Neural progenitor cell (in vitro differentiated cells): ENCODE results near the gene BTBD10. TPM values are rescaled to one million over a fixed set of nuclear protein-coding genes. Genes with fewer than 3 reads are reported as not detected.

Source experiments
- DNase-seq: peaks from one replicate; pipeline ENCODE4 v3.0.0-alpha.2; 2016; ENCODE audit warnings: low spot score
- H2AFZ ChIP-seq: fragments of 200-600 bp; sonication (generic); replicated peaks from 2 replicates; pipeline ENCODE4 v1.6.1; 2016; ENCODE audit warnings: antibody characterized with exemption
- H3F3A ChIP-seq: fragments of 200-600 bp; sonication (generic); 2 replicates; pipeline ENCODE4 v1.6.1; 2016; ENCODE audit warnings: antibody characterized with exemption, low read depth
- H3K27ac ChIP-seq: fragments of 200-600 bp; sonication (generic); 2 replicates; pipeline ENCODE4 v1.5.1; 2016; ENCODE audit warnings: mild to moderate bottlenecking
- H3K27me3 ChIP-seq: fragments of 200-600 bp; sonication (generic); 2 replicates; pipeline ENCODE4 v1.6.1; 2016; ENCODE audit warnings: mild to moderate bottlenecking, moderate library complexity
- H3K36me3 ChIP-seq: fragments of 200-600 bp; sonication (generic); 2 replicates; pipeline ENCODE4 v1.5.1; 2016
- H3K4me1 ChIP-seq: fragments of 200-600 bp; sonication (generic); 2 replicates; pipeline ENCODE4 v1.6.1; 2016; ENCODE audit warnings: mixed run types
- H3K4me2 ChIP-seq: fragments of 200-600 bp; sonication (generic); 2 replicates; pipeline ENCODE4 v1.6.1; 2016
- H3K4me3 ChIP-seq: fragments of 200-600 bp; sonication (generic); 2 replicates; pipeline ENCODE4 v1.5.1; 2016
- H3K79me2 ChIP-seq: fragments of 200-600 bp; sonication (generic); 2 replicates; pipeline ENCODE4 v1.6.1; 2016; ENCODE audit warnings: low read depth
- H3K9ac ChIP-seq: fragments of 200-600 bp; sonication (generic); 2 replicates; pipeline ENCODE4 v1.6.1; 2016
- H3K9me3 ChIP-seq: fragments of 200-600 bp; sonication (generic); 2 replicates; pipeline ENCODE4 v1.5.1; 2016; ENCODE audit warnings: low read depth
- H4K20me1 ChIP-seq: fragments of 200-600 bp; sonication (generic); 2 replicates; pipeline ENCODE4 v1.6.1; 2016; ENCODE audit warnings: low read depth
- H3K27ac Mint-ChIP-seq: 3 replicates; pipeline ENCODE4 v1.8.0; 2021; ENCODE audit warnings: mixed read lengths
- H3K27me3 Mint-ChIP-seq: 2 replicates; pipeline ENCODE4 v1.8.0; 2022; ENCODE audit warnings: low read depth, mild to moderate bottlenecking, inconsistent platforms, moderate library complexity, mixed read lengths; ENCODE audit not compliant: insufficient read depth
- H3K36me3 Mint-ChIP-seq: 3 replicates; pipeline ENCODE4 v1.8.0; 2021; ENCODE audit warnings: mixed read lengths
- H3K4me1 Mint-ChIP-seq: 3 replicates; pipeline ENCODE4 v1.8.0; 2021; ENCODE audit warnings: mixed read lengths
- H3K4me3 Mint-ChIP-seq: 3 replicates; pipeline ENCODE4 v1.8.0; 2021; ENCODE audit warnings: mild to moderate bottlenecking, moderate library complexity, mixed read lengths
- H3K9me3 Mint-ChIP-seq: 3 replicates; pipeline ENCODE4 v1.8.0; 2020; ENCODE audit warnings: mixed read lengths
- EZH2 ChIP-seq: fragments of 200-600 bp; sonication (generic); IDR thresholded peaks from 2 replicates; pipeline ENCODE4 v1.6.1; 2017; ENCODE audit warnings: antibody characterized with exemption, mild to moderate bottlenecking, moderate library complexity
- EZH2phosphoT487 ChIP-seq: fragments of 200-600 bp; sonication (generic); IDR thresholded peaks from 2 replicates; pipeline ENCODE4 v1.6.1; 2017; ENCODE audit warnings: antibody characterized with exemption
- total RNA-seq: library from RNA; depleted of rRNA; stranded (reverse); fragments of >200 nt; gene quantifications from 2 replicates; pipeline ENCODE4 v1.2.3, GENCODE V29; 2015; ENCODE audit warnings: low replicate concordance
- TF ChIP-seq, protein P1 (sequence below): fragments of 200-600 bp; sonication (generic); IDR thresholded peaks from 2 replicates; pipeline ENCODE4 v1.5.1; 2017; ENCODE audit warnings: antibody characterized with exemption, mild to moderate bottlenecking

Gene BTBD10
- total RNA-seq, 1 donor from 2014 or later = 59.3 TPM

DNA sequence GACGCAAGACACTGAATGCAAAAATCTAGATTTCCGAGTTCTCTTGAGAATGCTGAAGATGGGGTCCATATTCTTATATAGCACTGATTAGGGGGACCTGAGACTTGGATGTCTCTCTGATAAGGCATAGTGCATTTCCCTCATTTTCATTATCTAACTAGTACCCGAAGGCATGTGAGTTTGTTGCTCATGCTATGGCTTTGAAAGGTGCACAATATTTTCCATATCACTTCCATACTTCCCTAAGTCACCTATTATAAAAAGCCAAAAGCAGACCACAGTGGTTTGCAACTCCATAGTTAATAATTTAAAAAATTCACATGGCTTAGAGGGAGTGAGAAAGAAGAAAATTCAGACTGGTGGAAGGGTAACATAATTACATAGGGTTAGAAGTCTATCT, 1.7 kb downstream of the BTBD10 start:
- Mint-ChIP-seq H3K9me3 (no peaks in the 10 kb centered on the region), H3K4me1 (peaks cover 19% of the 10 kb centered on the region), H3K4me3 (peak overlapping the region; percentile 98), H3K27me3 (peaks cover 2% of the 10 kb centered on the region), H3K36me3 (peaks cover 2% of the 10 kb centered on the region), H3K27ac (no peak overlapping the region)
- no peak for TF ChIP-seq EZH2
- TF ChIP-seq, protein P1, sequence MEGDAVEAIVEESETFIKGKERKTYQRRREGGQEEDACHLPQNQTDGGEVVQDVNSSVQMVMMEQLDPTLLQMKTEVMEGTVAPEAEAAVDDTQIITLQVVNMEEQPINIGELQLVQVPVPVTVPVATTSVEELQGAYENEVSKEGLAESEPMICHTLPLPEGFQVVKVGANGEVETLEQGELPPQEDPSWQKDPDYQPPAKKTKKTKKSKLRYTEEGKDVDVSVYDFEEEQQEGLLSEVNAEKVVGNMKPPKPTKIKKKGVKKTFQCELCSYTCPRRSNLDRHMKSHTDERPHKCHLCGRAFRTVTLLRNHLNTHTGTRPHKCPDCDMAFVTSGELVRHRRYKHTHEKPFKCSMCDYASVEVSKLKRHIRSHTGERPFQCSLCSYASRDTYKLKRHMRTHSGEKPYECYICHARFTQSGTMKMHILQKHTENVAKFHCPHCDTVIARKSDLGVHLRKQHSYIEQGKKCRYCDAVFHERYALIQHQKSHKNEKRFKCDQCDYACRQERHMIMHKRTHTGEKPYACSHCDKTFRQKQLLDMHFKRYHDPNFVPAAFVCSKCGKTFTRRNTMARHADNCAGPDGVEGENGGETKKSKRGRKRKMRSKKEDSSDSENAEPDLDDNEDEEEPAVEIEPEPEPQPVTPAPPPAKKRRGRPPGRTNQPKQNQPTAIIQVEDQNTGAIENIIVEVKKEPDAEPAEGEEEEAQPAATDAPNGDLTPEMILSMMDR = no peak
- no peak overlapping the region for H3K9ac ChIP-seq
- H3F3A ChIP-seq = peaks cover 20% of the 10 kb centered on the region
- no peak for DNase-seq
- H4K20me1 ChIP-seq = peaks cover 9% of the 10 kb centered on the region
- no peak overlapping the region for H3K4me2 ChIP-seq
- H3K4me1 ChIP-seq = peaks cover 10% of the 10 kb centered on the region
- H3K27me3 ChIP-seq = no peaks in the 10 kb centered on the region
- H3K9me3 ChIP-seq = no peaks in the 10 kb centered on the region
- H3K4me3 ChIP-seq = no peak overlapping the region
- no peaks in the 10 kb centered on the region for H3K36me3 ChIP-seq
- no peak overlapping the region for H3K27ac ChIP-seq
- no peak overlapping the region for H2AFZ ChIP-seq
- peaks cover 58% of the 10 kb centered on the region for H3K79me2 ChIP-seq

DNA sequence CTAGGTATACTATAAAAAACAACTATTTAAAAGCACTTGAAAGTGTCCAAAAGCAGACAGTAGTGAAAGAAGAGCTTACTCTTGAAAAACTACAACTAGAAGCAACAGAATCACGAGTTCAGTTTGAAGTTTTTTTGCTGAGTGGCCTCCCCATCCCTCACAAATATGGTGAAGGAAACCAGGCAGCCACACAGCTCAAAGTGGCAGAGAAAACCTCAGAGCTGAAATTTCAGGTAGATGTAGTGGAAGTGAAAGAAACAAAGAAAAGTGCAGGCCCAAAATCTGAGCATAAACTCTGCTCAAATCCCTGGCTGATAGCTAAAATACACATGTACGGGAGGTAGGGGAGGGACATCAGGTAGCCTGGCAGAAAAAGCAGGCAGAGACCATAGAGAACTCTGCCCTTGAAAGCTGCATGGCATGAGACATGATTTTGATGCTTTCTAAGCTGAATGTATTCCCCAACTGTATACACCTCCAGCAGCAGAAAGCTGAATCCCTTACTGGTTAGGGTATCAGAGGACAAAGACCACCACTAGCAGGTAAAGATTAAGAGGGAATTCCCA, 12.1 kb downstream of the BTBD10 start:
- no peaks in the 10 kb centered on the region for H3K36me3 ChIP-seq
- no peak overlapping the region for H3K4me3 Mint-ChIP-seq
- H3K27me3 Mint-ChIP-seq = peaks cover 2% of the 10 kb centered on the region
- H3F3A ChIP-seq = peaks cover 8% of the 10 kb centered on the region
- H3K9me3 ChIP-seq = no peaks in the 10 kb centered on the region
- peaks cover 14% of the 10 kb centered on the region for H3K4me1 ChIP-seq
- H2AFZ ChIP-seq = no peak overlapping the region
- H3K9me3 Mint-ChIP-seq = peaks cover 13% of the 10 kb centered on the region
- peaks cover 4% of the 10 kb centered on the region for H3K4me1 Mint-ChIP-seq
- peaks cover 9% of the 10 kb centered on the region for H3K36me3 Mint-ChIP-seq
- no peaks in the 10 kb centered on the region for H3K27me3 ChIP-seq
- no peak overlapping the region for H3K9ac ChIP-seq
- peak overlapping the region; percentile 26 for H3K4me2 ChIP-seq
- peaks cover 86% of the 10 kb centered on the region for H3K79me2 ChIP-seq
- no peaks in the 10 kb centered on the region for H4K20me1 ChIP-seq
- H3K27ac ChIP-seq = peak overlapping the region; percentile 27
- H3K27ac Mint-ChIP-seq = peak overlapping the region; percentile 62
- TF ChIP-seq EZH2phosphoT487 (no peak), EZH2 (no peak)
- TF ChIP-seq, protein P1 = no peak
- no peak for DNase-seq
- H3K4me3 ChIP-seq = no peak overlapping the region

DNA sequence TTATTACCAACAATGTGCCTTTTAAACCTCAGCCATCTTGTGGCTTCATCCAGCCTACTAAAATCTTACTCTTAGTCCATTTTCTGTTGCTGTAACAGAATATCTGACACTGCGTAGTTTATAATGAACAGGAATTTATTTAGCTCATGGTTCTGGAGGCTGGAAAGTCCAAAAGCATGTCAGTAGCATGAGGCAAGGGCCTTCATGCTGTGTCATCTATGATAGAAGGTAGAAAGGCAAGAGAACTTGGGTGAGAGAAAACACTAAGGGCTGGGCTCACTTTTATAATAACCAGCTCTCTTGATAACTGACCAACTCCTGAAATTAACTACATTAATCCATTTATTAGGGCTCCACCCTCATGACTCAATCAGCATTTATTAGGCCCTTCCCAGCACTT, 13.5 kb downstream of the BTBD10 start:
- H3K9me3 ChIP-seq = no peaks in the 10 kb centered on the region
- no peak overlapping the region for H3K4me2 ChIP-seq
- no peaks in the 10 kb centered on the region for H3K36me3 ChIP-seq
- H3K27me3 ChIP-seq = no peaks in the 10 kb centered on the region
- no peak for DNase-seq
- Mint-ChIP-seq H3K27ac (no peak overlapping the region), H3K36me3 (peaks cover 9% of the 10 kb centered on the region), H3K4me1 (peaks cover 4% of the 10 kb centered on the region), H3K9me3 (peaks cover 13% of the 10 kb centered on the region), H3K27me3 (peaks cover 2% of the 10 kb centered on the region), H3K4me3 (no peak overlapping the region)
- peaks cover 83% of the 10 kb centered on the region for H3K79me2 ChIP-seq
- no peak overlapping the region for H3K9ac ChIP-seq
- H3K4me3 ChIP-seq = no peak overlapping the region
- no peak overlapping the region for H3K27ac ChIP-seq
- H2AFZ ChIP-seq = no peak overlapping the region
- H3K4me1 ChIP-seq = peaks cover 14% of the 10 kb centered on the region
- peaks cover 8% of the 10 kb centered on the region for H3F3A ChIP-seq
- H4K20me1 ChIP-seq = no peaks in the 10 kb centered on the region
- no peak for TF ChIP-seq EZH2
- no peak for TF ChIP-seq EZH2phosphoT487
- TF ChIP-seq, protein P1 = no peak
